ENCODE measurements around the gene SURF6. TPM values are rescaled to one million over a fixed set of nuclear protein-coding genes. Genes with fewer than 3 reads are reported as not detected.
"Not testable (repeated sequence)": the region's sequence is repeated elsewhere in the genome, so short reads cannot be mapped to it uniquely, and the experiment has no call there.

The SURF6 gene
- total RNA-seq, 1 donor from 2014 or later, result 31.4 TPM

- DNase-seq (ENCODE audit: low read depth), result peak; percentile 94
Observed at GRCh38 chr9:133347985-133348717, 12.2 kb upstream of the SURF6 start, which contains the start of the genes MED22 and RPL7A. Gene MED22, minus strand, starts transcription at chr9:133348131. Its CDS starts 1,469 bp downstream, at chr9:133346662. Gene RPL7A, plus strand, starts transcription at chr9:133348218. Its CDS starts 26 bp downstream, at chr9:133348244.

- no peak for DNase-seq (ENCODE audit: low read depth)
Observed at GRCh38 chr9:133347515-133347984, 11.6 kb upstream of the SURF6 start.

GRCh38 chr9:133346021-133346785, 10.2 kb upstream of the SURF6 start:
- DNase-seq (ENCODE audit: low read depth), result no peak

GRCh38 chr9:133345596-133345995, 9.6 kb upstream of the SURF6 start:
- no peak for DNase-seq (ENCODE audit: low read depth)

GRCh38 chr9:133344979-133345378, 9.0 kb upstream of the SURF6 start:
- DNase-seq (ENCODE audit: low read depth), result no peak

GRCh38 chr9:133344071-133344470, 8.1 kb upstream of the SURF6 start:
- DNase-seq (ENCODE audit: low read depth), result no peak

- DNase-seq (ENCODE audit: low read depth), result no peak
Observed at GRCh38 chr9:133342570-133342969, 6.6 kb upstream of the SURF6 start.

GRCh38 chr9:133342069-133342406, 6.0 kb upstream of the SURF6 start:
- no peak for DNase-seq (ENCODE audit: low read depth)

GRCh38 chr9:133341369-133342068, 5.5 kb upstream of the SURF6 start:
- no peak for DNase-seq (ENCODE audit: low read depth)

GRCh38 chr9:133340916-133341315, 4.9 kb upstream of the SURF6 start:
- no peak for DNase-seq (ENCODE audit: low read depth)

GRCh38 chr9:133340256-133340655, 4.3 kb upstream of the SURF6 start:
- DNase-seq (ENCODE audit: low read depth), result no peak

- DNase-seq (ENCODE audit: low read depth), result no peak
Observed at GRCh38 chr9:133339641-133340040, 3.7 kb upstream of the SURF6 start.

- not testable (repeated sequence) for DNase-seq (ENCODE audit: low read depth)
Observed at GRCh38 chr9:133334888-133335287, 1.1 kb downstream of the SURF6 start.

- DNase-seq (ENCODE audit: low read depth), result no peak
Observed at GRCh38 chr9:133334161-133334560, 1.8 kb downstream of the SURF6 start.

- no peak for DNase-seq (ENCODE audit: low read depth)
Observed at GRCh38 chr9:133333566-133333965, 2.4 kb downstream of the SURF6 start.

- no peak for DNase-seq (ENCODE audit: low read depth)
Observed at GRCh38 chr9:133333011-133333410, 3.0 kb downstream of the SURF6 start.

GRCh38 chr9:133332381-133332730, 3.6 kb downstream of the SURF6 start:
- no peak for DNase-seq (ENCODE audit: low read depth)

GRCh38 chr9:133331641-133332380, 4.2 kb downstream of the SURF6 start:
- no peak for DNase-seq (ENCODE audit: low read depth)

- DNase-seq (ENCODE audit: low read depth), result no peak
Observed at GRCh38 chr9:133331221-133331620, 4.8 kb downstream of the SURF6 start.

- DNase-seq (ENCODE audit: low read depth), result peak; percentile 30
Observed at GRCh38 chr9:133329306-133330156, 6.5 kb downstream of the SURF6 start.
